Smooth muscle cell (in vitro differentiated cells): ENCODE results near the gene ATP2B2. TPM values are rescaled to one million over a fixed set of nuclear protein-coding genes. Genes with fewer than 3 reads are reported as not detected.

Experiments
- DNase-seq: peaks from one replicate; lab custom pipeline; 2025; ENCODE audit not compliant: unreplicated experiment; lab: John Stamatoyannopoulos, UW
- H2AFZ ChIP-seq: fragments of 200-600 bp; sonication (generic); 2 replicates; pipeline ENCODE4 v1.6.0; 2016; ENCODE audit warnings: antibody characterized with exemption, low read depth, mild to moderate bottlenecking
- H3F3A ChIP-seq: fragments of 200-600 bp; sonication (generic); 2 replicates; pipeline ENCODE4 v1.6.0; 2017; ENCODE audit warnings: antibody characterized with exemption, low read depth
- H3K27ac ChIP-seq: fragments of 200-600 bp; sonication (generic); 2 replicates; pipeline ENCODE4 v1.5.1; 2016; ENCODE audit warnings: low read depth, mild to moderate bottlenecking
- H3K27me3 ChIP-seq: fragments of 200-600 bp; sonication (generic); 2 replicates; pipeline ENCODE4 v1.6.1; 2016; ENCODE audit warnings: low read depth, mild to moderate bottlenecking
- H3K36me3 ChIP-seq: fragments of 200-600 bp; sonication (generic); 2 replicates; pipeline ENCODE4 v1.5.1; 2016; ENCODE audit warnings: low read depth
- H3K4me1 ChIP-seq: fragments of 200-600 bp; sonication (generic); 2 replicates; pipeline ENCODE4 v1.5.1; 2016; ENCODE audit warnings: low read depth
- H3K4me2 ChIP-seq: fragments of 200-600 bp; sonication (generic); 2 replicates; pipeline ENCODE4 v1.6.0; 2016; ENCODE audit warnings: mild to moderate bottlenecking
- H3K4me3 ChIP-seq: fragments of 200-600 bp; sonication (generic); 2 replicates; pipeline ENCODE4 v1.5.1; 2016; ENCODE audit warnings: mild to moderate bottlenecking
- H3K79me2 ChIP-seq: fragments of 200-600 bp; sonication (generic); 2 replicates; pipeline ENCODE4 v1.6.0; 2016; ENCODE audit warnings: low read depth, mild to moderate bottlenecking
- H3K9ac ChIP-seq: fragments of 200-600 bp; sonication (generic); 2 replicates; pipeline ENCODE4 v1.6.0; 2016; ENCODE audit warnings: low read depth
- H3K9me3 ChIP-seq: fragments of 200-600 bp; sonication (generic); replicated peaks from 2 replicates; pipeline ENCODE4 v1.5.1; 2016; ENCODE audit warnings: low read depth
- H4K20me1 ChIP-seq: fragments of 200-600 bp; sonication (generic); 2 replicates; pipeline ENCODE4 v1.6.0; 2016; ENCODE audit warnings: low read depth
- WGBS: methylation state at CpG from one replicate; pipeline ENCODE4 v1.1.7; 2016; ENCODE audit warnings: low lambda C conversion rate; 5-methylcytosine and 5-hydroxymethylcytosine counted together
- polyA plus RNA-seq: library from polyadenylated mRNA; unstranded; fragments of >200 nt; fragmentation: Nextera tagmentation; extraction: Ambion mirVana; gene quantifications from 2 replicates; pipeline ENCODE4 v1.2.1, GENCODE V29; 2016
- total RNA-seq: library from RNA; depleted of rRNA; stranded (reverse); fragments of >200 nt; gene quantifications from 2 replicates; pipeline ENCODE4 v1.2.3, GENCODE V29; 2014
- TF ChIP-seq, protein P1 (sequence below): fragments of 200-600 bp; sonication (generic); IDR thresholded peaks from 2 replicates; pipeline ENCODE4 v1.5.1; 2017; ENCODE audit warnings: borderline replicate concordance, mild to moderate bottlenecking, antibody characterized with exemption; ENCODE audit not compliant: insufficient read depth, poor library complexity, severe bottlenecking

ATP2B2 gene
- total and polyA plus RNA-seq, 2 experiments from 2014 or later: not detected

- no peak for DNase-seq
- Histone ChIP-seq H2AFZ (no peak overlapping the region), H3K9me3 (no peaks in the 10 kb centered on the region), H3K27me3 (no peaks in the 10 kb centered on the region), H4K20me1 (no peaks in the 10 kb centered on the region), H3K4me3 (no peak overlapping the region), H3K4me2 (no peak overlapping the region), H3K4me1 (peaks cover 26% of the 10 kb centered on the region), H3K36me3 (no peaks in the 10 kb centered on the region), H3K79me2 (no peaks in the 10 kb centered on the region), H3K27ac (no peak overlapping the region), H3K9ac (no peak overlapping the region), H3F3A (no peaks in the 10 kb centered on the region)
- 92% methylated on average over 9 of the region's 9 CpGs for WGBS
- TF ChIP-seq, protein P1, sequence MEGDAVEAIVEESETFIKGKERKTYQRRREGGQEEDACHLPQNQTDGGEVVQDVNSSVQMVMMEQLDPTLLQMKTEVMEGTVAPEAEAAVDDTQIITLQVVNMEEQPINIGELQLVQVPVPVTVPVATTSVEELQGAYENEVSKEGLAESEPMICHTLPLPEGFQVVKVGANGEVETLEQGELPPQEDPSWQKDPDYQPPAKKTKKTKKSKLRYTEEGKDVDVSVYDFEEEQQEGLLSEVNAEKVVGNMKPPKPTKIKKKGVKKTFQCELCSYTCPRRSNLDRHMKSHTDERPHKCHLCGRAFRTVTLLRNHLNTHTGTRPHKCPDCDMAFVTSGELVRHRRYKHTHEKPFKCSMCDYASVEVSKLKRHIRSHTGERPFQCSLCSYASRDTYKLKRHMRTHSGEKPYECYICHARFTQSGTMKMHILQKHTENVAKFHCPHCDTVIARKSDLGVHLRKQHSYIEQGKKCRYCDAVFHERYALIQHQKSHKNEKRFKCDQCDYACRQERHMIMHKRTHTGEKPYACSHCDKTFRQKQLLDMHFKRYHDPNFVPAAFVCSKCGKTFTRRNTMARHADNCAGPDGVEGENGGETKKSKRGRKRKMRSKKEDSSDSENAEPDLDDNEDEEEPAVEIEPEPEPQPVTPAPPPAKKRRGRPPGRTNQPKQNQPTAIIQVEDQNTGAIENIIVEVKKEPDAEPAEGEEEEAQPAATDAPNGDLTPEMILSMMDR: no peak
Measured at GRCh38 chr3:10551139-10551538, 45.8 kb upstream of the ATP2B2 start.

GRCh38 chr3:10550705-10551104, 45.3 kb upstream of the ATP2B2 start:
- 79% methylated on average over 10 of the region's 10 CpGs for WGBS
- TF ChIP-seq, protein P1: no peak
- H2AFZ ChIP-seq: no peak overlapping the region
- no peak overlapping the region for H3K27ac ChIP-seq
- no peaks in the 10 kb centered on the region for H3K9me3 ChIP-seq
- no peaks in the 10 kb centered on the region for H3F3A ChIP-seq
- no peak for DNase-seq
- no peak overlapping the region for H3K4me3 ChIP-seq
- no peaks in the 10 kb centered on the region for H4K20me1 ChIP-seq
- H3K79me2 ChIP-seq: no peaks in the 10 kb centered on the region
- H3K4me2 ChIP-seq: no peak overlapping the region
- H3K27me3 ChIP-seq: no peaks in the 10 kb centered on the region
- H3K4me1 ChIP-seq: peaks cover 26% of the 10 kb centered on the region
- H3K9ac ChIP-seq: no peak overlapping the region
- H3K36me3 ChIP-seq: no peaks in the 10 kb centered on the region

DNA sequence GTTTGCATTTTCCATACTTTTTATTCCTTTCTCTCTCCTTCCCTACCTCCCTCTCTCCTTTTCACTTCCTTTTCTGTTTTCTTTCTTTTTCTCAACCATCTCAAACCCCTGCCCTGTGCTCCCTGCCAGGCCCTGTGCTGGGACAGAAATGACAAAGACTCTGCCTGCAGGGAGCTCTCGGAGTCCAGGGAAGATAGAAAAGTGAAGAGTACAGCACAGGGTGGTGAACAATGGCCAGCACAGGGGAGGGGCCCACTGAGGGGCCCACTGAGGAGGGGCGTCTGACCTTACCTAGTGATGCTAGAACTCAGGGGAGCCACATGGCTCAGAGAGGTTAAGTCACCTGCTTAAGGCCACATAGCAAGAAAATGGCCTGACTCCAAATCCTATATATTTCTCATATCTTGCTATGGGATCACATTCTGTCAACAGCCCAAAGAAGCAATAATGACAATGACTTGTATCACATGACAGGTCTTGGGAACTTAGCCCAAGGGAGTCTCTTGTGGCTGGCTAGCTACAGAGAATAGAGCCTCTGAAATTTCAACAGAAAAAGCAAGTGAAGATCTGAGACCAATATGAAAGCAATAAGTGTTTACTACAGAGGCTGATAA, 44.3 kb upstream of the ATP2B2 start:
- no peak overlapping the region for H3K27ac ChIP-seq
- DNase-seq: no peak
- H3K79me2 ChIP-seq: no peaks in the 10 kb centered on the region
- WGBS: 97% methylated on average over 2 of the region's 2 CpGs
- H3K4me2 ChIP-seq: no peak overlapping the region
- H3K9me3 ChIP-seq: no peaks in the 10 kb centered on the region
- no peaks in the 10 kb centered on the region for H3K27me3 ChIP-seq
- H4K20me1 ChIP-seq: no peaks in the 10 kb centered on the region
- H3K9ac ChIP-seq: no peak overlapping the region
- H3K4me3 ChIP-seq: no peak overlapping the region
- peaks cover 22% of the 10 kb centered on the region for H3K4me1 ChIP-seq
- no peak overlapping the region for H2AFZ ChIP-seq
- no peaks in the 10 kb centered on the region for H3K36me3 ChIP-seq
- TF ChIP-seq, protein P1: no peak
- no peaks in the 10 kb centered on the region for H3F3A ChIP-seq

- Histone ChIP-seq H3K27me3 (no peaks in the 10 kb centered on the region), H3K79me2 (no peaks in the 10 kb centered on the region), H3K27ac (no peak overlapping the region), H4K20me1 (no peaks in the 10 kb centered on the region), H3K4me1 (peaks cover 15% of the 10 kb centered on the region), H3K9ac (no peak overlapping the region), H3K4me2 (no peak overlapping the region), H3K9me3 (no peaks in the 10 kb centered on the region), H2AFZ (no peak overlapping the region), H3F3A (no peaks in the 10 kb centered on the region), H3K4me3 (no peak overlapping the region), H3K36me3 (no peaks in the 10 kb centered on the region)
- TF ChIP-seq, protein P1: no peak
- DNase-seq: no peak
Measured at GRCh38 chr3:10548992-10549391, 43.6 kb upstream of the ATP2B2 start.
